Left kidney (tissue), 1 donor: ENCODE results near the gene WFDC8. TPM values are rescaled to one million over a fixed set of nuclear protein-coding genes. Genes with fewer than 3 reads are reported as not detected.

Source experiments
- polyA plus RNA-seq: library from polyadenylated mRNA; unstranded; fragments of 120-200 nt; gene quantifications from one replicate; pipeline ENCODE4 v1.2.1, GENCODE V29; 2013; ENCODE audit not compliant: insufficient read length

Gene WFDC8
- polyA plus RNA-seq, 1 donor, result 0.13 TPM

Other genes starting within 250 kb of the WFDC8 start
- gene SDC4, start 230.9 kb downstream of the WFDC8 start, polyA plus RNA-seq, result 156 TPM
- gene SYS1, start 216.1 kb downstream of the WFDC8 start, polyA plus RNA-seq, result 31.9 TPM
- 2.0 TPM for gene TP53TG5, start 201.0 kb downstream of the WFDC8 start, polyA plus RNA-seq
- gene DBNDD2, start 171.0 kb downstream of the WFDC8 start, polyA plus RNA-seq, result 22.7 TPM
- gene PIGT, start 163.1 kb downstream of the WFDC8 start, polyA plus RNA-seq, result 103 TPM
- 164 TPM for gene WFDC2, start 109.5 kb downstream of the WFDC8 start, polyA plus RNA-seq
- not detected for gene SPINT3, start 63.7 kb downstream of the WFDC8 start, polyA plus RNA-seq
- 0.23 TPM for gene WFDC6, start 39.8 kb downstream of the WFDC8 start, polyA plus RNA-seq
- 0.55 TPM for gene EPPIN, start 31.9 kb downstream of the WFDC8 start, polyA plus RNA-seq
- not detected for gene WFDC10A, start 50.5 kb upstream of the WFDC8 start, polyA plus RNA-seq
- not detected for gene WFDC9, start 52.0 kb upstream of the WFDC8 start, polyA plus RNA-seq
- not detected for gene WFDC11, start 91.0 kb upstream of the WFDC8 start, polyA plus RNA-seq
- gene WFDC13, start 122.8 kb upstream of the WFDC8 start, polyA plus RNA-seq, result not detected
- not detected for gene WFDC10B, start 125.7 kb upstream of the WFDC8 start, polyA plus RNA-seq
- not detected for gene SPINT4, start 143.1 kb upstream of the WFDC8 start, polyA plus RNA-seq
- gene WFDC3, start 212.6 kb upstream of the WFDC8 start, polyA plus RNA-seq, result 0.47 TPM
- 34.2 TPM for gene DNTTIP1, start 212.7 kb upstream of the WFDC8 start, polyA plus RNA-seq
- 84.4 TPM for gene UBE2C, start 233.4 kb upstream of the WFDC8 start, polyA plus RNA-seq
- 0.47 TPM for gene TNNC2, start 248.0 kb upstream of the WFDC8 start, polyA plus RNA-seq